Naive B cell (primary cell): ENCODE measurements around the gene CENPX. TPM values are rescaled to one million over a fixed set of nuclear protein-coding genes. Genes with fewer than 3 reads are reported as not detected.

ENCODE experiments used
- ATAC-seq, 2 donors: fragments of 150-1000 bp; cut with Tn5 transposase; 2 replicates each; pipeline ENCODE4 v1.10.0; 2021; ENCODE audit warnings: low read depth in 2 of 2, mild to moderate bottlenecking in 2 of 2, moderate library complexity in 2 of 2
- DNase-seq: peaks from one replicate; pipeline ENCODE4 v3.0.0; 2022
- H3K27ac Mint-ChIP-seq, 6 donors: one replicate each; pipeline ENCODE4 v1.8.0; 2020 to 2022; ENCODE audit warnings: mild to moderate bottlenecking in 6 of 6, mixed read lengths in 6 of 6, moderate library complexity in 5 of 6, inconsistent platforms in 2 of 6
- H3K27me3 Mint-ChIP-seq, 3 donors: one replicate each; pipeline ENCODE4 v1.8.0; 2021 to 2022; ENCODE audit warnings: mixed read lengths in 3 of 3, mild to moderate bottlenecking in 1 of 3
- H3K36me3 Mint-ChIP-seq, 2 donors: one replicate each; pipeline ENCODE4 v1.8.0; 2020 to 2022; ENCODE audit warnings: mixed read lengths in 2 of 2, inconsistent platforms in 1 of 2, mild to moderate bottlenecking in 1 of 2
- H3K4me1 Mint-ChIP-seq, 3 donors: one replicate each; pipeline ENCODE4 v1.8.0; 2020 to 2022; ENCODE audit warnings: mixed read lengths in 3 of 3, inconsistent platforms in 1 of 3, mild to moderate bottlenecking in 1 of 3, moderate library complexity in 1 of 3
- H3K4me3 Mint-ChIP-seq, 8 donors: one replicate each; pipeline ENCODE4 v1.8.0; 2020 to 2022; ENCODE audit warnings: mild to moderate bottlenecking in 8 of 8, mixed read lengths in 8 of 8, moderate library complexity in 8 of 8, inconsistent platforms in 2 of 8
- H3K9me3 Mint-ChIP-seq, 7 donors: one replicate each; pipeline ENCODE4 v1.8.0; 2020 to 2022; ENCODE audit warnings: mixed read lengths in 7 of 7, mild to moderate bottlenecking in 5 of 7, inconsistent platforms in 2 of 7, moderate library complexity in 1 of 7
- polyA plus RNA-seq, 6 donors: library from polyadenylated mRNA; unstranded; fragments of 300-500 nt; fragmentation: Illumina TruSeq; gene quantifications; one replicate each; pipeline ENCODE4 v1.2.3, GENCODE V29; 2021; ENCODE audit warnings: low read depth in 6 of 6

CENPX gene
- polyA plus RNA-seq, 6 donors from 2014 or later = 52.6 to 77.6 (median 58.3) TPM

DNA sequence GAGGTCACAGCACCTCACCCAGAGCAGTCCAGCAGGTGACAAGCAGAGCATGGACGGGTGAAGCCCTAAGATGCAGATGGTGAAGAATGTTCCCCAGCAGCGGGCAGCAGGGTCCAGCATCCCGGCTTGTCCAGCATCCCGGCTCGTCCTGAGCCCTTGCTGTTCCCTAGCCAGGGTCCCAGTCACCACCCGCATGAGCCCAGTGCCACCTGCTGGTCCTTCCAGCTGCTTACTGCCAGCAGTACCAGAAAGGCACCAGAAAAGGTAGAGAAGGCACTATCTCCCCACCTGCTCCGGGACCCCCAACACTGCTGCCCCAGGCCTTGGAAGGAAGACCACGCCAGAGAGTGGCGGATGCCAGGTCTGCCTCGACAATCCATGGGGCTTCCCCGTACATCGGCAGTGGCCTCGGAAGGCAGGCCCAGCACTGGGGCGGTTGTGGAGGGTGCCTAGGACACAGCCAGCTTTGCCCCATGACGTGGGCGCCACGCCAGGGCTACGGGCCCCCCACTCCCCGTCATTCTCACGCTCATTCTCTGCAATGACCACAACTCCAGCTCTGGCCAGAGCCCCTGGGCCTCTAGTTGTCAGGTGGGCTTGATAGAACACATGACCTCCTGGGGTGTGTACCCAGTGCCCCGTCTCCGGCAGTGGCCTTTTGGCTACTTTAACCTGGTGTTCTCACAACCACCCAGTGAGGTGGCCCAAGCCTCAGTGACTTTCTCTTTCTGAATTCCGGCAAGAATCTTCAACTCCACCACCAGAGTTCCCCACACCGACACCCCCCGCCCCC lies 1.4 kb downstream of the CENPX start:
- Mint-ChIP-seq H3K27ac (peak overlapping the region in 2 of 6 donors; percentile 62 to 88), H3K4me3 (peak overlapping the region; percentile 81 to 93 (median 88)), H3K36me3 (no peaks in the 10 kb centered on the region), H3K4me1 (peaks cover 7 to 20% (median 14%) of the 10 kb centered on the region in 3 donors), H3K27me3 (no peaks in the 10 kb centered on the region), H3K9me3 (no peaks in the 10 kb centered on the region)
- DNase-seq (no peak), ATAC-seq (no peak)

DNA sequence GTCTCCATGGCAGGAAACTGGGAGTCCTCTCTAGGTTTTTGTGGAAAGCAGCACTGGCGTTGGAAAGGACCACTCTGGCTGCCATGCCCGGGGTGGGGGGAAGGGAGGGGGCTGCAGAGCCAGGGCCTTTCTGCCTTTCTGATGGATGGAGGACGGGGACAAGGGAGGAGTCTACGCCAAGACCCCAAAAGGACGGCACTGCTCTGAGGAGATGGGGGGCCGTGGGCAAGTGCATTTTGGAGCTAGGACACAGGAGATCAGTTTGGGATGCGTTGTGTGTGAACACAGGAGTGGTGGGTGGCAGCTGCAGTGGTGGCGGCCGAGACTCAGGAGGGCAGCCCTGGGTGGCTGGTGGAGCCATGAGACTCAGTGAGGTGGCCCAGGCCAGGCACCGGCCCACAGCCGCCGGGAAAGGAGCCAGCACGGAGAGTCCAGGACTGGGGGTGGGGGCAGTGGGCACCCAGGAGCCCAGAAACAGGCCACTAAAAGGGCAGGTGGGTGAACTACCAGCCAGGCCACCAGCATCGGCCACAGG lies 2.0 kb downstream of the CENPX start:
- Mint-ChIP-seq H3K36me3 (no peaks in the 10 kb centered on the region), H3K4me1 (peaks cover 7 to 20% (median 14%) of the 10 kb centered on the region in 3 donors), H3K27ac (no peak overlapping the region), H3K27me3 (no peaks in the 10 kb centered on the region), H3K4me3 (peak overlapping the region in 3 of 8 donors; percentile 36 to 72 (median 56)), H3K9me3 (no peaks in the 10 kb centered on the region)
- DNase-seq (no peak), ATAC-seq (no peak)

DNA sequence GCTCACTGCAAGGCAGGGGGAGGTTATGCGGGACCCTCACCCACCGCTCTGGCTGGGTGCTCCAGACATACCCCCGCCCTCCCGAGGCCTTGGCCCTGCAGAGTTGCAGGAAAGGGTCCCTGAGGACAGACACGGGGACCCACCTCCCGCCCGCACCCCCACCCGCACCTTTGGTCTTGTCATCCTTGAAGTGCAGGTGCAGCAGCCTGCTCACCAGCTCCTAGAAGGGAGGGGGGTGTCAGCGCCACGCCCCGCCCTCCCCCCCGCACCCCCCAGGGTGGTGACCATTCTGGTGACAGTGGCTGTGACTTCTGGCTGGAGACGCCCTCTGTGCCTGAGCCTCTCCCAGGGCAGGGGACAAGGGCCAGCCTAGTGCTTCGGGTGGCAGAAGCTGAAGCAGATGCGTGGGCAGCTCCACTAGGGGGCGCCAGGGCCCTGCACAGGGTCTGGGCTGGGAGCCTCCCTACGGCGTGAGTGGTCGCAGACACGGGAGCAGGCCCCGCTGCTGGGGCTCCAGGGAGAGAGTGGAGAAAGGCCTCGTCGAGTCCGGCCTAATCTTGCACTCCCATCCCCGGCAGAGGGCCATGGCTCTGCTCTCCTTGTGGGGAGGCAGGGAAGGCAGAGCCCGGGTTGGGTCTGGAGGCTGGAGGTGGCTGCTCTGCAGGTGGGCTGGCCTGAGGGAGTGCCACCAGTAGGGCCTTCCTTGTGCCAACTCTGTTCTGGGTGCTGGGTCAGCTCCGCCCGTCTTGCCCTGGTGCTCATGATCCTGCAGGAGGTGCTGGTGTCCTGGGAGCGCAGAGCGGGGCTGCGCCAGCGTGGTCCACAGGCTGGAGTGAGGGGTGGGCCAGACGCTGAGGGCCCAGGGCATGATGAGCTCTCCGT lies 2.7 kb downstream of the CENPX start:
- Mint-ChIP-seq H3K36me3 (no peaks in the 10 kb centered on the region), H3K9me3 (no peaks in the 10 kb centered on the region), H3K4me1 (peaks cover 7 to 20% (median 14%) of the 10 kb centered on the region in 3 donors), H3K27me3 (no peaks in the 10 kb centered on the region), H3K27ac (no peak overlapping the region), H3K4me3 (peak overlapping the region in 4 of 8 donors; percentile 36 to 73 (median 62))
- ATAC-seq (no peak), DNase-seq (peak; percentile 47)

DNA sequence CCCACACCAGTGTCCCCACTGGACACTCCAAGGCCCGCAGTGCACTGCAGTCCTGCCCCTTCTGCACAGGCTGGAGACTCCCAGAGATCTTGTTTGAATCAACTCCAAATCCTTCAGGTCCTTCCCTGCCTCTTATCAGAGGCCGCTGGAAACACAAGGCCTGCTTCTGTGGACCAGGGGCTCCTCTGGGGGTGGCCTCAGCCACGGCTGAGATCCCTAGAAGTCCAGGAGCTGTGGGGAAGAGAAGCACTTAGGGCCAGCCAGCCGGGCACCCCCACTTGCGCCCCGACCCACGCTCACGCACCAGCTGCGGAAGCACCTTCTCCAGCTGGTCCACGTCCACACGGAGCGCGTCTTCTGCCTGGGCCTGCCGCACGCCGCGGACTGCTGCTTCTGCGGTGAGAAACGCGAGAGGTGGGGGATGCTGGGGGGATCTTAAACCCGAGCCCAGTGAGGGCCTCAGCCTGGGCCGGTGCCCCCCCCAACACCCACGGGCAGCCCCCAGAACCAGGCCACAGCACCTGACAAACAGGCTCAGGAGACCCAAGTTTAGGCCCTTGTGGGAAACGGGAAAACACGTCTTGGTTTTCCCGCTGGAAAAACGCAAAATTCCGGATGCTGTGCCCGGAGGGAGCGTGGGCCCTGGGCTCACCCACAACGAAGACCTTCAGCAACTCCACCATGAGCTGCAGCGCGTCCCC lies 3.5 kb downstream of the CENPX start:
- ATAC-seq = no peak
- no peaks in the 10 kb centered on the region for H3K36me3 Mint-ChIP-seq

DNA sequence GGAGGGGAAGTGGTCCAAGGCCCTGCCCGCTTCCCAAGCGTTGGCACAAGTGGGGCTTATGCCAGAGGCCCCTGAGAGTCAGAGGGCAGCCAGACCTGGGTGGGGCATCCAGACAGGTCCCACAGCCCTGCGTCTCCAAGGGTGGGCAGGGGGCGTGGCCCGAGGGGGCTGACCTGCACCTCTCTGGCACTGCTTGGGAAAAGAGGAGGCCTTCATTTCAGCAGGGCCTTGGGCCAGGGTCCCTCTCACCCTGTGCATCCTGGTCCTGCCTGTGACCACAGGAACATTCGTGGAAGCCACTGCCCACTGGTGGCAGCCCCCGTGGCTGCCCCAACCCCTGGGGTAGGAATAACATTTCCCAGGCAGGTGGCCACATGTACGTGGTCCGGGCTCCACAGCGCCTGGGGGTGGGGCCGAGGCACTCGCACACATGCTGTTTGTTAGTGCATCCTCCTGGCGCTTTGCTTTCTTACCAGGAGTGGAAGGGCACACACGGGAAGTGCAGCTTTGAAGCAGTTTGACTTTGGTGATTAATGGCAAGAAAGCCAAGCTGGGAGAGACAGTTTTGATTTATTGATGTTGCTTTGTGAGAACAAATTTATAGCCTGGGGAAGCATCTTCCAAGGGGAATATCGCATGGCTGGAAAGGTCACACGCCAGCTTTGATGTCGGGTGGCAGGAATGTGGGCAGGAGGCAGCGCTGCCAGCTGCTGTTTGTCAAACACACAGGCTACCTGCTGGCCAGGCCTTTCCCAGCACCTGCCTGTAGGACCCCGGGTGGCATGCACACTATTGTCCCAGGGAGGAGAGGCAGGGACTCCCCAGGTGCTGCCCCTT lies 4.3 kb downstream of the CENPX start:
- DNase-seq = no peak
- Mint-ChIP-seq H3K36me3 (no peaks in the 10 kb centered on the region), H3K27ac (no peak overlapping the region), H3K4me1 (peaks cover 3 to 11% (median 9%) of the 10 kb centered on the region in 3 donors), H3K9me3 (no peaks in the 10 kb centered on the region), H3K4me3 (peak overlapping the region in 1 of 8 donors; percentile 42), H3K27me3 (no peaks in the 10 kb centered on the region)
- ATAC-seq = no peak

More for the DNA sequence above, 3.5 kb downstream of the CENPX start:
- Mint-ChIP-seq H3K27me3 (no peaks in the 10 kb centered on the region), H3K4me1 (peaks cover 7 to 17% (median 13%) of the 10 kb centered on the region in 3 donors), H3K9me3 (no peaks in the 10 kb centered on the region), H3K27ac (no peak overlapping the region), H3K4me3 (no peak overlapping the region)
- DNase-seq = no peak

DNA sequence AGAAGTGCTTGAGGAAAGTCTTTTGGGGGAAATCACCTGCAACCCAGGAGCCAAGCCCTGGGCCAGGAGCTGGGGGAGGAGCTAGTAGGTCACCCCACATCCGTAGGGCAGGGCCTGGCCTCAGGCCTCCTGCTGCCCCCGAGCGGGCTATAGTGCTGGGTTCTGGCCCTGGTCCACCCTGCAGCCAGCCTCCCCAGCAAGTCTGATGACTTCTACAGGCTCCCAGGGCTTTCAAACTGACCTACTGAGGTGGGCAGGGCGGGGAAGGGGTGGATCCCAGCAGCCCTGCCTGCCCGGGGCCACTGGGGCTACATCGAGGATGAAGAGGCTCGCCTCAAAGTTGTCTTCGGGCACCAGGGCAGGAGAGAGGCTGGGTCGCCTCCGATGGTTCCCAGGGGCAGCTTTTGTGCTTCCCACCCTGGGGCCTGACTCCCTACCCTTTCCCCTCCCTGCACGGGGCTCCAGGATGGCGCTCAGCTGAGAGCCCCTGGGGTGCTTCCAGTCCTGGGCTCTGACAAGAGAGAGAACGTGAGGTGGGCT lies 5.0 kb downstream of the CENPX start:
- no peak for DNase-seq
- peaks cover 3 to 11% (median 9%) of the 10 kb centered on the region in 3 donors for H3K4me1 Mint-ChIP-seq
- H3K9me3 Mint-ChIP-seq = no peaks in the 10 kb centered on the region
- H3K4me3 Mint-ChIP-seq = no peak overlapping the region
- H3K36me3 Mint-ChIP-seq = no peaks in the 10 kb centered on the region
- no peak for ATAC-seq
- peak overlapping the region in 2 of 6 donors; percentile 38 to 47 for H3K27ac Mint-ChIP-seq
- no peaks in the 10 kb centered on the region for H3K27me3 Mint-ChIP-seq

DNA sequence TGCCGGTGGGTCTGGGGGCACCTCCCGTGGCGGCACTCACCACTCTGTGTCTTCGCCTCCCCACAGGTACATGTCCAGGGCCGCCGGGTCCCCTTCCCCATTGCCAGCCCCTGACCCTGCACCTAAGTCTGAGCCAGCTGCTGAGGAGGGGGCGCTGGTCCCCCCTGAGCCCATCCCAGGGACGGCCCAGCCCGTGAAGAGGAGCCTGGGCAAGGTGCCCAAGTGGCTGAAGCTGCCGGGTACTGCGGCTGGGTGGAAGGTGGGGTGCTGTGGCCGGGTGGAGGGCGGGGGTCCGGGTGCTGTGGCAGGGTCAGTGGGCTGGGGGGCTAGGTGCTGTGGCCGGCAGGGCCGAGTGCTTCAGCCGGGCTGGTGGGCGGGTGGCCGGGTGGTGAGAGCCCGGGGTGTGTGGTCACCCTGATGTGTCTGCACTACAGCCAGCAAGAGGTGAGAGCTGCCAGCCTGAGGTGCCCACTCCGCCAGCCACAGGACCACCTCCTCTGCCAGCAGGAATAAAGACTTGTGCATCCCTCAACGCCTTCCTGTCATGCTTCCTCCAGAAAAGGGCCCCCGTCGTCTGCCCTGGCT lies 5.7 kb downstream of the CENPX start:
- Mint-ChIP-seq H3K27ac (no peak overlapping the region), H3K4me1 (peaks cover 3 to 9% (median 7%) of the 10 kb centered on the region in 3 donors), H3K27me3 (no peaks in the 10 kb centered on the region), H3K4me3 (no peak overlapping the region), H3K36me3 (no peaks in the 10 kb centered on the region), H3K9me3 (no peaks in the 10 kb centered on the region)
- DNase-seq = no peak
- no peak for ATAC-seq

DNA sequence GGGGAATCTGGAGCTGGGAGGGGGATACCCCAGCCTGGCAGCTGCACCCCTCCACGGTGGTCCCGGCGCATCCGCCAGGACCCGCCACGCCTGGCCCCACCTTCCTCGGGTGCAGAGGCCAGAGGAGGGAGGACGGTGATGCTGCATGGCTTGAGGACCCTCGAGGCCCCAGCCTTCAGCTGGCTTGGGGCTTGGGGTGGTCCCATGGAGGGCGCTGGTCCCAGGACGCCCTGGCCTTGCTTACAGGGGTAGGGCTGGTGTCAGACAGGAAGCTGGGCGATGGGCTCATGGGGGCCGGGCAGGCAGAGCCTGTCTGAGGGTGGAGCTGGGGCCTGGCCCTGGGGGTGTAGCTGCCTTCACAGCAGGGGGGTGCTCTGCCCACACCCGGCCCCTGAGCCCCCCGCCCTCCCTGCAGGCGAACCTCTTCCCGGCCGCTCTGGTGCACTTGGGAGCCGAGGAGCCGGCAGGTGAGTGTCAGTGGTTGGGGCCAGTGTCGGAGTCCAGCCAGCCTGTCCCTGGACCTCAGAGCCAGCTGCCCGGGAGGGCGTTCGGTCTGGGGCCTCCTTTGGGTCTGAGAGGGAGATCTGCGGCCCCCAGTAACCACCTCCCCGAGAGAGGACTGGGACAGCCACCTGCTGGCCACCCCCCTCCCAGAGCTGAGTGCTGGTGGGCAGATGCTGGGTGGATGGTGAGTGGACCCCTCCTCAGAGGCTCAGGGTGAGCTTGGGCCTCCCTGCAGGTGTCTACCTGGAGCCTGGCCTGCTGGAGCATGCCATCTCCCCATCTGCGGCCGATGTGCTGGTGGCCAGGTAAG lies 6.4 kb downstream of the CENPX start:
- DNase-seq (no peak), ATAC-seq (no peak)
- H3K27me3 Mint-ChIP-seq = no peaks in the 10 kb centered on the region
- H3K4me1 Mint-ChIP-seq = peaks cover under 1 to 3% (median 2%) of the 10 kb centered on the region in 3 donors
- no peak overlapping the region for H3K27ac Mint-ChIP-seq
- no peak overlapping the region for H3K4me3 Mint-ChIP-seq
- H3K9me3 Mint-ChIP-seq = no peaks in the 10 kb centered on the region
- H3K36me3 Mint-ChIP-seq = no peaks in the 10 kb centered on the region

DNA sequence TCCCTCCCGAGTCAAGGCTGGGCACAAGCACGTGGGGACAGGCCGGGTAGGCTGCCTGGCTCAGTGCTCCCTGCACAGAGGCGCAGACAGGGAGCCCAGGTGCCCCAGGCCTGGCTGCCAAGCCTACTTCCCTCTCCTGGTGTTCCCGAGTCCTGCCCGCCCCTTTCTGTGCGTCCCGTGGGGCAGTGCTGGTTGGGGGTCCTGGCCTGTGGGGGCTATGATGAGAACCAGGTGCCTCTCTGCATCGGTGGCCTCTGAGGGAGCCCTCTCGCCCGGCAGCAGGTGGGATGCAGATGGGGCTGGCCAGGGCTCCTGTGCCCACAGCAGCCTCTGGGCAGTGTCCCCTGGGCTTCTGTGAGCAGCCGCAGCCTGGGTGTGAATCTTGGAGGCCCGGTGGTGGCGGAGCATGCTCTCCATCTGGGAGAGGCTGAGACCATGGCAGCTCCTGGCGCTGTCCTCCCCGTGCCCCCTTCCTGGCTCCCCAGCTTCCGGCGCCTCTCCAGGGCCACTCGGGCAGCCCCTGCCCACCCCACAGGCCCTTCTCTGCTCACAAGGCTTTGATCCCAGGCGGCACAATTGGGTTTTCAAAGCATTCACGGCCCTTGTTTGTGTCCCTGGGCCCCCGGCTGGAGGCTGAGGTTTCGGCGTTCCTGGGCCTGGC lies 7.2 kb downstream of the CENPX start:
- DNase-seq = no peak
- Mint-ChIP-seq H3K4me1 (peaks cover 0 to under 1% (median 0%) of the 10 kb centered on the region in 3 donors), H3K9me3 (no peaks in the 10 kb centered on the region), H3K36me3 (no peaks in the 10 kb centered on the region), H3K27me3 (no peaks in the 10 kb centered on the region), H3K4me3 (no peak overlapping the region), H3K27ac (no peak overlapping the region)
- ATAC-seq = no peak

DNA sequence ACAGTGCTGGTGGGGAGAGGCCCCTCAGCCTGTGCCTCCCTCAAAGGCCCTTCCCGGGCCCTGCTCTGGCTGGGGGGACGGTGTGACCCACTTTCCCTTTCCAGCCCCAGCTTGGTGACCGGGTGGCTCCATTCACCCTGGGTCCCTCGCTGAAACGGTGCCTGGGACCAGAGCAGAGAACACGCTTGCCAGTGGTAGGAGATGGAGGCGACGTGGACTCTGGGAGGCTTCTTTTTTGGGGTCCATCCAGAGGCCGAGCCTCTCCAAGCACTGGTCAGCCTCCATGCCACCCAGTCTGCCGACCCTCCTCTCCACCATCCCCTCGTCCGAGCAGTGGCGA lies 7.7 kb downstream of the CENPX start:
- Mint-ChIP-seq H3K9me3 (no peaks in the 10 kb centered on the region), H3K4me1 (no peaks in the 10 kb centered on the region), H3K27ac (no peak overlapping the region), H3K36me3 (no peaks in the 10 kb centered on the region), H3K27me3 (no peaks in the 10 kb centered on the region), H3K4me3 (no peak overlapping the region)
- no peak for DNase-seq
- ATAC-seq = no peak

DNA sequence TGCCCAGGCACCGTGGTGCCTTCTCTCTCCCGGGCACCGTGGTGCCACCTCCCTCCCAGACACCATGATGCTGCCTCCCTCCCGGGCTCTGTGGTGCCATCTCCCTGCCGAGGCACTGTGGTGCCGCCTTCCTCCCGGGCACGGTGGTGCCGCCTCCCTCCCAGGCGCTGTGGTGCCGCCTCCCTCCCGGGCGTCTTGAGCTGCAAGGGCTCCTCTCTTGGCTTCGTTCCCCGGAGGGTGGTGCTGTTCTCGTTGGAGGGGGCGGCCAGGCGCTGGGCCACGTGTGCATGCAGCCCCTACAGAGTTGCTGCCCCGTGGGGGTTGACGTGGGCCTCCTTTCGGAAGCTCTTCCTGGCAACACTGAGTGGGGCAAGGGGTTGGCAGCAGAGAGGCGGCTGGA lies 8.2 kb downstream of the CENPX start:
- no peak overlapping the region for H3K4me3 Mint-ChIP-seq
- no peaks in the 10 kb centered on the region for H3K36me3 Mint-ChIP-seq
- H3K27me3 Mint-ChIP-seq = no peaks in the 10 kb centered on the region
- H3K27ac Mint-ChIP-seq = no peak overlapping the region
- ATAC-seq (no peak), DNase-seq (no peak)
- H3K4me1 Mint-ChIP-seq = no peaks in the 10 kb centered on the region
- no peaks in the 10 kb centered on the region for H3K9me3 Mint-ChIP-seq
